ENCODE measurements around the gene MBD3L1.
A peak's percentile ranks its signal among the peaks of the same experiment; 100 is the strongest.

The MBD3L1 gene

GRCh38 chr19:8832132-8833021 lies at the start of gene MBD3L1, which contains the start of gene ZNF558:
Gene MBD3L1, plus strand, starts transcription at chr19:8832377. Its CDS starts 10,302 bp downstream, at chr19:8842679.
Gene ZNF558, minus strand, starts transcription at chr19:8832304. Its CDS starts 9,645 bp downstream, at chr19:8822659.
- H3K4me3 ChIP-seq (ENCODE audit: low read depth, low read length), result peak within 1 kb of the TSS; percentile 92
- peak within 1 kb of the TSS; percentile 84; the same call in 1 of the 2 replicates for H3K27ac ChIP-seq (ENCODE audit: low read depth, low read length)
- H3K27me3 ChIP-seq (ENCODE audit: control insufficient read depth, insufficient read depth, low read length), result no peaks in the 10 kb centered on the region; the same call in 1 of the 2 replicates
- no peaks in the 10 kb centered on the region for H3K4me1 ChIP-seq (ENCODE audit: control insufficient read depth, insufficient read depth, low read length)
- H3K9me3 ChIP-seq (ENCODE audit: control insufficient read depth, insufficient read depth, low read depth, low read length), result peaks cover 11% of the 10 kb centered on the region; the same call in 1 of the 2 replicates
- H3K9ac ChIP-seq (ENCODE audit: low read length), result peak within 1 kb of the TSS; percentile 88
- peaks cover 14% of the 10 kb centered on the region for H3K36me3 ChIP-seq (ENCODE audit: control insufficient read depth, insufficient read depth, low read length)

GRCh38 chr19:8794823-8795222 lies 37.4 kb upstream of the MBD3L1 start:
- Histone ChIP-seq H3K27me3 (ENCODE audit: control insufficient read depth, insufficient read depth, low read length) (no peaks in the 10 kb centered on the region), H3K27ac (ENCODE audit: low read depth, low read length) (no peak overlapping the region), H3K9me3 (ENCODE audit: control insufficient read depth, insufficient read depth, low read depth, low read length) (peaks cover 46% of the 10 kb centered on the region), H3K4me1 (ENCODE audit: control insufficient read depth, insufficient read depth, low read length) (no peaks in the 10 kb centered on the region), H3K4me3 (ENCODE audit: low read depth, low read length) (no peak overlapping the region), H3K9ac (ENCODE audit: low read length) (no peak overlapping the region), H3K36me3 (ENCODE audit: control insufficient read depth, insufficient read depth, low read length) (no peaks in the 10 kb centered on the region)

GRCh38 chr19:8806661-8807060 lies 25.5 kb upstream of the MBD3L1 start:
- Histone ChIP-seq H3K27me3 (ENCODE audit: control insufficient read depth, insufficient read depth, low read length) (no peaks in the 10 kb centered on the region), H3K4me1 (ENCODE audit: control insufficient read depth, insufficient read depth, low read length) (no peaks in the 10 kb centered on the region), H3K4me3 (ENCODE audit: low read depth, low read length) (no peak overlapping the region), H3K36me3 (ENCODE audit: control insufficient read depth, insufficient read depth, low read length) (peaks cover 72% of the 10 kb centered on the region), H3K27ac (ENCODE audit: low read depth, low read length) (no peak overlapping the region), H3K9ac (ENCODE audit: low read length) (no peak overlapping the region), H3K9me3 (ENCODE audit: control insufficient read depth, insufficient read depth, low read depth, low read length) (peaks cover 90% of the 10 kb centered on the region)

GRCh38 chr19:8811315-8812172 lies 20.6 kb upstream of the MBD3L1 start:
- no peaks in the 10 kb centered on the region for H3K4me1 ChIP-seq (ENCODE audit: control insufficient read depth, insufficient read depth, low read length)
- peaks cover 92% of the 10 kb centered on the region for H3K36me3 ChIP-seq (ENCODE audit: control insufficient read depth, insufficient read depth, low read length)
- H3K9ac ChIP-seq (ENCODE audit: low read length), result no peak overlapping the region
- H3K4me3 ChIP-seq (ENCODE audit: low read depth, low read length), result no peak overlapping the region
- H3K27ac ChIP-seq (ENCODE audit: low read depth, low read length), result no peak overlapping the region
- peaks cover 98% of the 10 kb centered on the region for H3K9me3 ChIP-seq (ENCODE audit: control insufficient read depth, insufficient read depth, low read depth, low read length)
- no peaks in the 10 kb centered on the region for H3K27me3 ChIP-seq (ENCODE audit: control insufficient read depth, insufficient read depth, low read length)

- Histone ChIP-seq H3K27ac (ENCODE audit: low read depth, low read length) (no peak overlapping the region), H3K9me3 (ENCODE audit: control insufficient read depth, insufficient read depth, low read depth, low read length) (peaks cover 96% of the 10 kb centered on the region), H3K9ac (ENCODE audit: low read length) (no peak overlapping the region), H3K36me3 (ENCODE audit: control insufficient read depth, insufficient read depth, low read length) (peaks cover 94% of the 10 kb centered on the region), H3K4me1 (ENCODE audit: control insufficient read depth, insufficient read depth, low read length) (no peaks in the 10 kb centered on the region), H3K4me3 (ENCODE audit: low read depth, low read length) (no peak overlapping the region), H3K27me3 (ENCODE audit: control insufficient read depth, insufficient read depth, low read length) (no peaks in the 10 kb centered on the region)
Observed at GRCh38 chr19:8814176-8814575, 18.0 kb upstream of the MBD3L1 start.

- Histone ChIP-seq H3K27me3 (ENCODE audit: control insufficient read depth, insufficient read depth, low read length) (no peaks in the 10 kb centered on the region), H3K36me3 (ENCODE audit: control insufficient read depth, insufficient read depth, low read length) (peaks cover 96% of the 10 kb centered on the region), H3K9ac (ENCODE audit: low read length) (no peak overlapping the region), H3K9me3 (ENCODE audit: control insufficient read depth, insufficient read depth, low read depth, low read length) (peaks cover 90% of the 10 kb centered on the region), H3K4me1 (ENCODE audit: control insufficient read depth, insufficient read depth, low read length) (no peaks in the 10 kb centered on the region), H3K4me3 (ENCODE audit: low read depth, low read length) (no peak overlapping the region), H3K27ac (ENCODE audit: low read depth, low read length) (no peak overlapping the region)
Observed at GRCh38 chr19:8815780-8816179, 16.4 kb upstream of the MBD3L1 start.

GRCh38 chr19:8820234-8820633 lies 11.9 kb upstream of the MBD3L1 start:
- no peak overlapping the region for H3K9ac ChIP-seq (ENCODE audit: low read length)
- no peak overlapping the region for H3K4me3 ChIP-seq (ENCODE audit: low read depth, low read length)
- no peaks in the 10 kb centered on the region for H3K4me1 ChIP-seq (ENCODE audit: control insufficient read depth, insufficient read depth, low read length)
- peaks cover 97% of the 10 kb centered on the region for H3K36me3 ChIP-seq (ENCODE audit: control insufficient read depth, insufficient read depth, low read length)
- peaks cover 82% of the 10 kb centered on the region for H3K9me3 ChIP-seq (ENCODE audit: control insufficient read depth, insufficient read depth, low read depth, low read length)
- H3K27ac ChIP-seq (ENCODE audit: low read depth, low read length), result no peak overlapping the region
- H3K27me3 ChIP-seq (ENCODE audit: control insufficient read depth, insufficient read depth, low read length), result no peaks in the 10 kb centered on the region

- Histone ChIP-seq H3K4me1 (ENCODE audit: control insufficient read depth, insufficient read depth, low read length) (no peaks in the 10 kb centered on the region), H3K9ac (ENCODE audit: low read length) (no peak overlapping the region), H3K27me3 (ENCODE audit: control insufficient read depth, insufficient read depth, low read length) (no peaks in the 10 kb centered on the region), H3K36me3 (ENCODE audit: control insufficient read depth, insufficient read depth, low read length) (peaks cover 90% of the 10 kb centered on the region), H3K4me3 (ENCODE audit: low read depth, low read length) (no peak overlapping the region), H3K9me3 (ENCODE audit: control insufficient read depth, insufficient read depth, low read depth, low read length) (peaks cover 77% of the 10 kb centered on the region), H3K27ac (ENCODE audit: low read depth, low read length) (no peak overlapping the region)
Observed at GRCh38 chr19:8821748-8822241, 10.4 kb upstream of the MBD3L1 start.

GRCh38 chr19:8826371-8826770 lies 5.8 kb upstream of the MBD3L1 start:
- peaks cover 62% of the 10 kb centered on the region for H3K36me3 ChIP-seq (ENCODE audit: control insufficient read depth, insufficient read depth, low read length)
- H3K9me3 ChIP-seq (ENCODE audit: control insufficient read depth, insufficient read depth, low read depth, low read length), result peaks cover 55% of the 10 kb centered on the region; the same call in 1 of the 2 replicates
- H3K27me3 ChIP-seq (ENCODE audit: control insufficient read depth, insufficient read depth, low read length), result no peaks in the 10 kb centered on the region
- H3K27ac ChIP-seq (ENCODE audit: low read depth, low read length), result no peak overlapping the region
- no peaks in the 10 kb centered on the region for H3K4me1 ChIP-seq (ENCODE audit: control insufficient read depth, insufficient read depth, low read length)
- H3K9ac ChIP-seq (ENCODE audit: low read length), result no peak overlapping the region
- H3K4me3 ChIP-seq (ENCODE audit: low read depth, low read length), result no peak overlapping the region

- H3K27me3 ChIP-seq (ENCODE audit: control insufficient read depth, insufficient read depth, low read length), result no peaks in the 10 kb centered on the region
- H3K36me3 ChIP-seq (ENCODE audit: control insufficient read depth, insufficient read depth, low read length), result peaks cover 53% of the 10 kb centered on the region
- H3K27ac ChIP-seq (ENCODE audit: low read depth, low read length), result no peak overlapping the region
- H3K4me1 ChIP-seq (ENCODE audit: control insufficient read depth, insufficient read depth, low read length), result no peaks in the 10 kb centered on the region
- peaks cover 47% of the 10 kb centered on the region; the same call in 1 of the 2 replicates for H3K9me3 ChIP-seq (ENCODE audit: control insufficient read depth, insufficient read depth, low read depth, low read length)
- no peak overlapping the region for H3K9ac ChIP-seq (ENCODE audit: low read length)
- no peak overlapping the region for H3K4me3 ChIP-seq (ENCODE audit: low read depth, low read length)
Observed at GRCh38 chr19:8827277-8827676, 4.9 kb upstream of the MBD3L1 start.
